Activated CD4-positive, alpha-beta T cell treated with anti-CD3 and anti-CD28 coated beads, Interleukin-2, amount 50 U/mL, for 48 hours (primary cell): ENCODE results near the gene TSHB.

ENCODE experiments used
- DNase-seq, 2 experiments: peaks; one replicate each; pipeline ENCODE4 v3.0.0-alpha.2; 2020

The TSHB gene

DNA sequence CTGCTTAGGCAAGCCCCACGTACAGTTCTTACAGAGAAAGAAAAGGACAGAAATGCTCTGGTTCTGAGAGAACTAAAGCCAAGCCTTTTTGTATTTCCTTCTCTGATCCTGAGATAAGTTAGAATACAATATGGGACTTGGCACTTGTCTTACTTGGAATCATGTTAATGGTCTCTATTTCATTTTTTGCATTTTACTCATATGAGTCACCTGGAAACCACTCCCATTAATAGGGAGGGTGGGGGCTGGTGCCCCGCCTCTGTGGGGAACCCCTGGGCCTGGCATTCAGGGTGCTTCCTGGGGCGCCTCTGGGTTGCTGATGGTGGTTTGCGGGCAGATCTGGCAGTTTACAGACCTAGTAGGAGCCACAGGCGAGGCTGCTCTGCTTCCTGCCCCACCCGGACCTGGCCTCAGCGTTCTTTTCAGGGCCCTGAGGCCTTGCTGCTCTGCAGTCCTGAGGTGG lies 32.9 kb downstream of the TSHB start:
- peak; percentile 82 to 85 for DNase-seq

DNA sequence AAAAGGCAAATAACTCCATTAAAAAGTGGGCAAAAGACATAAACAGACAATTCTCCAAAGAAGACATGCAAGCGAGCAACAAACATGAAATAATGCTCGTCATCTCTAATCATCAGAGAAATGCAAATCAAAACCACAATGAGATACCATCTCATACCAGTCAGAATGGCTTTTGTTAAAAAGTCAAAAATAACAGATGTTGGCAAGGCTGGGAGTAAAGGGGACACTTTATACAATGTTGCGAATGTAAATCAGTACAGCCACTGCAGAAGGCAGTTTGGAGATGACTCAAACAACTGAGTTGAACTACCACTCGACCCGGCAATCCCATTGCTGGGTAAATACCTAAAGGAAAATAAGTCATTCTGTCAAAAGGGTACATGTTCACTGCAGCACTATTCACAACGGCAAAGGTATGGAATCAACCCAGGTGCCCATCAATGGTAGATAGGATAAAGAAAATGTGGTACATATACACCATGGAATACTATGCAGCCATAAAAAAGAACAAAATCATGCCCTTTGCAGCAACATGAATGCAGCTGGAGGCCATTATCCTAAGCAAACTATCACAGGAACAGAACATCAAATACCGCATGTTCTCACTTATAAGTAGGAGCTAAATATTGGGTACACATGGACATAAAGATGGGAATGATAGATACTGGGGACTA lies 33.7 kb downstream of the TSHB start:
- DNase-seq, result no peak

DNA sequence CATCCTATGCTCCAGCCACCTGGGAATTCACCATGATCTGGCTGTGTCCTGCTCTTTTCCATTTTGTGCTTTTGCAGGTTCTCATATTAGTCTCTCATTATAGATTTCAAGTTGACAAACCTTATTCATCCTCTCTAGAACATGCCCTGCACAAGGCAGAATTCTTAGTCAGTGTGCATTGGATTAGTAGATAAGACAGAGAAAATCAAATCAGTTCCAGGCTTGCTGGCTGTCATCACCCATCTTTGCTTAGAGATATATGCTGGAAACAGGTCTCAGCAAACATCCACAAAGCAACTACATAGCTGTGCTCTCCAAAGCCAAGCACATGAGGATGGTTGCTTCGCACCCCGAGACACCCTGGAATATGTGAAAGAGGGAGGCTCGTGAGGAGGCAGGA lies 34.8 kb downstream of the TSHB start:
- DNase-seq, result no peak

DNA sequence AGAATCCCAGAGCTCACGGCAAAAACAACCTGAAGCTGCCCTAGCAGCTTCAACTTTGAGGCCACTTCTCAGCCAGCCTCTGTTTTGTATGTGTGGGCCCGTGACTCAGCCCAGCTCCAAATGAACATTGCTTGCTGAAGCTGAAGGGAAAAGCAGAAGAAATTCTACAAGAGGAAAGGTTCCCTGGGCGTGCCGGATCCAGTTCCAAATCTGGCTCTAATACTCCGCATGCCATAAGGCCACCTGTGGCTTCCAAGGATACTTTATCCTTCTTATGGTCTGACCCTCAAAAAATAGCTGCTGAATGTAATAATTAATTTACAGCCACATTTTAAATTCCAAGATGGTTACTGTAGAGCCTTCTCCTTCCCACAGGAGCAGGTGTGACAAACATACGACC lies 35.4 kb downstream of the TSHB start:
- DNase-seq, result no peak

DNA sequence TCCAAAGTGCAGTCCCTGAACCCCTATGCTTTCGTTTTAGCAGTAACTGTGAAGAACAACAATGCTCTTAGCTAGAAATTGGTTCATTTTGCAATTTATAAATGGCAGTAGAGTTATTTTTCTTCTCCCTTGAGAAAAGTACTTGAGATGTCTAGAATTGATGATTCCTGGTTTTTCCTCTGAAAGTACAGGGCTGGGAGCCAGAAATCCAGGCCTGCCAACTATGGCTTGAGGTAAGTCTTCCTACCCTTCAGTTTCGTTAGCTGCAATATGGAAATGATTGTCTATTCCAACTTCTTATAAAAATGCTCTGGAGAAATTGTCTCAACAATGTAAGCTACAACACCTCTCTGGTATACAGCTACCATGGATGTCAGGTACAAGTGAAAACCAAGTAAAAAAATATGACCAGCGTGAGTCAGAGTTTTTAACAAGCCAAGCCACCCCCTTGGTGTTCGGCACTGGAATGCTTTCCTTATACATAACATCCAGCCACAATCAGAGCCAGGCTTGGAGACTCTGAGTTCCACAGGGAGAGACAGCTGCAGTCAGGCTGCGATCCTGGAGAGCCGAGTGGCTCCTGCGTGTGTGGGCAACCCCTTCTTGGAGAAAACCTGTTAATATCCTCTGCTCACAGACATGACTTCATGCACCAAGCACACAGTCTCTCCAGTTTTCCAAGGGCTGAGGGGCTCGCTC lies 37.7 kb downstream of the TSHB start:
- no peak for DNase-seq

DNA sequence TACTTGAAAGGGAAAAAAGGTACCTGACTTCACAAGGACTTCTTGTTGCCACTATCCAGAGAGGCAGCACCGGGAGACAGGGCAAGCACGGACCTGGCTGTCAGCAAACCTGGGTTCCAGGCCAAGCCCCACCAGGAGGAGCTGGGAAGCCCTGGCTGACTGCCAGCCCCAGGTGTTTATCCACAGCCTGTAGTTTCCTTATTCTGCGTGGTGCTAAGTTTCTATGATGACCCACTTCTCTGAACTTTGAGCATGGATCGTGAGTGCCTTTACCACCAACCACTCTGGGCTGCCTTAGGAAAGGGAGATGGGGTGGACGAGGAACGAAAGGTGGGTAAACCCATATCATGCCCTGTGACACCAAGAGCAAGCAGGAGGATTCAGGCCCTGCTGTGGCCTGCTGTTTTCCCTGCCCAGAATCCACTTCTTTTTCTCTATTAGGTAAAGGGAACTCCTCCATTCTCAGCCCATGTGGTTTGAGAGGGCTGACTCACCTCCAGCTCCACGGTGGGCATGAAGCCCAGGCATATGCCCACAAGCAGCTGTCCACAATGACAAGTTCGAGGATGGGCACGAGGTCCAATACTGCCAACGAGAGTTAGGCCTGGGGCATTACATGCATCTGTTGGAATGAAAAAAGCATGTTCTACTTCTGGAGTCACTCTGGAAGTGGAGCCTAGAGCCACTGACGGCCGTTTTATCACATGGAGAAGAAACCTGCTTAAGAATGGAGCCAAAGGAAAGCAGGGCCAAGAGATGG lies 39.4 kb downstream of the TSHB start:
- no peak for DNase-seq

DNA sequence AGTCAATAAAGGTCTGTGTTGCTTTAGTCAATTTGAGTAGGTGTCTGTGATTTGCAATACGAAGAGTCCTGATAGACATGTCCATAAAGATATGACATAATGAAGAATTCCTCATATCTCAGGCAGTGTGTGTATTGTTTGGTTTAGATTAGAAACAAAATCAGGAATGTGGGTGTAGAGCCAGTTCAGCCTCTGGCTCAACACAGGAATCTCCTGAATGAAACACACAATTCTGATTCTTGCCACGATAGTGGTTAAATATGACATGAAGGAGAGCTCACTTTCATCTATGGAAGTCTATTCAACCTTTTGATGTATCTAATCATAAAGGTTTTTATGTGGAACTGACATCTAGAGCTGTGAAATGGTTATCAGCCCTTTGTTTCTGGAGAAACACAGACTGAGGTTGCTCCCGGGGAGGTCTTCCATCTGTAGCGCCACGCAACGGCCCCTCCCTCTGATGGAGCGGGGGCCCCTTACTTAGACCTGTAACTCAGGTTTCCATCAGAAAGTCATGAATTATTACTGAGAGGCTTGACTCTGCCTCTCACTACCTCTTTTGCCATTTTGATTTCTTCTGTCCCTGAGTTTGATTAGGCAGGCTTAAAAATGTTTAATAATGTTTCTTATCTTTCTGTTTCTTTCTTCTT lies 40.2 kb downstream of the TSHB start:
- DNase-seq, result no peak

DNA sequence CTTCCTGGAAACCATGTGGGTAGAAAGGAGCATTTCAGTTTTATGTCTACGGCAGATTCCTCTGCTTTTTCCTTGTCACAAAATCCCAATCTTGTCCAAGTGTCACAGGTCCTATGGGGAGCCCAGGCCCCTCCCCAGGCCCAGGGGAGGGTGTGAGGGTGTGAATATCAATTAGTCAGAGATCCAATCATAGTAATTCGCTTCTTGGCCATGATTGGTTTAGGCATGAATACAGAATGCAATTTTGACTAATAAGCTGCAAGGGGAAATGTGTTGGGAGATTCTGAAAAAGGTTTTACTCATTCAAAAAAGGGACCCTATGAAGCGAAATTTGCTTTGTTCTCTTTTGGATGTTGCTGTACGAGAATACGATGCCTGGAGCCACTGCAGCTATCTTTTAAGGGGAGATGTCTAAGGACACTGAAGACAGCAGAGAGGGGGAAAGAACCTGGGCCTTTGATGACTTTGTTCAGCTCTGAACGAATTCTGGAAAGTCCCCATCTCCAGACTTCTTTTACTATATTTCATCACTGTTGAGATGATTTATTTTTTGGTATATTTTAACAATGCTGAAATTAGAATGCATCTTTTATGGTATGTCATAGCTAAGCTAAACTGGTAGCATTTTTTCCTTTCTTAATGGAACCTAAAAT lies 41.5 kb downstream of the TSHB start:
- DNase-seq, result no peak

DNA sequence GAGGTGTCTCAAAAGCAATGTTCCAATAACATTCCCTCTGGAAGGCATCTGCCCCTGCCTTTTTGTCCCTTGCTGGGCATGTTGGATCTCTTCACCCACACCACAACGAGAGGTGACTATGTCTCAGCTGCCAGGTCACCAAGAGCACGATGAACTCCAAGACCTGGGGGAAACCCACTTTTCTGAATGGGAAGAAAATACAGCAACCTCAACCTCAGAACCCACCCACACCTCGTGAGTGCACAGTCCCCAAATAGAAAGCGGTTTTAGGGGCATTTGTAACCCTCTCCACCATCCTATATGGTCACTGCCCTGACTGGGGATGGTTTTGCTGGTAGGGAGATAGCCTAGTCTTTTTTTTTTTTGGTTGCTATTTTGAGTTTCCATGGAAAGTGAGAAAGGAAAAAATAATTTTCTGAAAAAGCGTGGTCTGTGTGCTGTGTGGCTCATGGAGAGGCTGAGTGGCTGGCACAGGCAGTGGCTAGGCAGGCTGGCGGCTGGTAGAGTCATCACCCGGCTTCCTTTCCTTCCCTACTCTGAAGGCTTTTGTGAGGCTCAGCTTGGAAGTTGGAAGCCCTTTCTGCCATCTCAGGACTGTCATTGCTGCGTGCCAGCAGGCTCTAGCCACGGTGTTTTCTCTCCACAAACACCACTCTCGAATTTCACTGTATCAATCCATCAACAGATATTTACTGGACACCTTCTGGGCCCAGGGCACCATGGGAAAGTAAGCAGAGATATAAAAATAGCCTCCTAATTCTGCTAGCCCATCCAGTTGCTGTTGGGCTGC lies 43.9 kb downstream of the TSHB start:
- DNase-seq, result peak in 1 of 2 experiments; percentile 31

DNA sequence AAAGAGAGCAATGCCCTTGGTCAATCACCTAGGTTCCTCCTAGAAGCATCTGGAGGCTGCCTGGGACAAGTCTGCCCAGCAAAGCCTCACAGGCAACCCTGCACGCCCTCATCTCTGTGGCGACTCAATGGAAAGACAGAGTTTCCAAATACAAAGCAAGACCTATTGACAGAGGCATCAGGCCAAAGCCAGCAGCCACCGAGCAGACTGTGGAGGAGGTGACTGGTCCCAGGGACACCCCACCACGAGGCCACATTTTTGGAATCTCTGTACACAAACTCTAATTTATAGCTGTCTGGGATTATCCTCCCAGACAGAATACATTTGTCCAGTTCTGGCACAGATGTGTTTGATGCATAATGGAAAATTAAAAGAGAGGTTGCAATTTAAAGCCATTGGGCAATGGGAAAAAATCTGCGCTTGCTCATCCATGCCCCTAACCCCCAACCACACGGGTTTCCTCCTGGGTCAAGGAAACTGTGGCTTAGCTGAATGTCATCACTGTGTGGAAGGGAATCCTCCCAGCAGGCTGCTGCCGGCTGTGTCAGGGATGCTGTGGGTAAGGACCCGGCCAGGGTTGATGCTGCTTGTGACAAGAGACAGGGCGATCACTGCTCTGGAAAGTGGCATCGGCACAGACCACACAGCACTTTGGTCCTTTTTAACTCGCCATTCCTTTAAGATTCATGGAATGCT lies 45.4 kb downstream of the TSHB start:
- DNase-seq, result no peak

DNA sequence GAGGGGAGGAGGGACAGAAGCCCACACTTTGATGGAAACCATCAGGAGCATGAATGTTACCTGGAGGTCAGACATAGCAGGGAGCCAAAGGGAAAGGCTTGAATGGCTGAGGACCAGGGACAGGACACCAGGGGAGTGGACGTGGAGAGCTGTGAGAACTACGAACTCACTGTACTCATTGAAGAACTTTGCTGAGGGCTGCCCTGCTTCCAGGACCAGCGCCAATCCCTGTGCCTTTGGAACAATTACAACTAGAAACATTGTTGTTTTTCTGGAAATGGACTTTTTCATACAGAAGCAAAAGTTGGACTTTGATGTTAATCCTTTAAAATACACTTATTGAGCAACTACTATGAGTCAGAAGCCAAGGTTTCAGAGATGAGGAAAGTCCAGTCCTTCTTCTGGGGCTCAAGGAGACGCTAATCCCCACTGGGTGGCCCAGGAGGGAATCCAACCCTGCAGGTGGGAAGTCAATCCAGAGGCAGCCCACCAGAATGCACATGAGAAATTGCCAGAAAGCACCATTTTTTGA lies 46.8 kb downstream of the TSHB start:
- DNase-seq, result no peak

DNA sequence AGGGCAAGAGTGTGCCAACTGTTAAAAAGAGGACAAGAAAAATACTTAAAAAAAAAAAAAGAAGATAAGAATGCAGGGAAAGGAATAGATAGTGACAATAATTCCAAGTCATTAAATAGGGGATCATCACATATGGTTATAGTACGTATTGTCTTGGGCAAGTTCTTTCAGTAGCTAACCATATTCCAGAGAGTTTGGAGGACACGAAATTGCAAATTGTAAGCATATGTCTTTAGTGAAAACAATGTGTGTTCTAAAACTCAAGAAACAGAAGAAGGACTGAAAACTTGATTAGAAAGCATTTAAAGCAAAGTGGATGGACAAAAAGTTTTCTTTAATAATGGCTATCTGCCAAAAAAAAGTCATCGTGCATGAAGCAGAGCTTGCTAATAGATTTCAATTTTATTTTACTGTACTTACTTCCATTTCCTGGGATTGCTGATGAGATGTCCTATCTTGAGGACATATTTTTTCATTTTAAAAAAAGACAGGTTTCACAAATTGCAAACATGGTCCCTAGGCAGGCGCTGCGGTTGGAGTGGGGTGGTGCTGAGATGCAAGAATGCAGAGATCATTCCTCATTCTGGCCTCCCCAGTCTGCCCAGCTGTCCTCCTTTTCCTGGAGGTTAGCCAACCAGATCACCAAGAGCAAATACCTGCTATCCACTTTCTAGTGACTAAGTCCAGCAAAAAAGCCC lies 47.8 kb downstream of the TSHB start:
- DNase-seq, result no peak

DNA sequence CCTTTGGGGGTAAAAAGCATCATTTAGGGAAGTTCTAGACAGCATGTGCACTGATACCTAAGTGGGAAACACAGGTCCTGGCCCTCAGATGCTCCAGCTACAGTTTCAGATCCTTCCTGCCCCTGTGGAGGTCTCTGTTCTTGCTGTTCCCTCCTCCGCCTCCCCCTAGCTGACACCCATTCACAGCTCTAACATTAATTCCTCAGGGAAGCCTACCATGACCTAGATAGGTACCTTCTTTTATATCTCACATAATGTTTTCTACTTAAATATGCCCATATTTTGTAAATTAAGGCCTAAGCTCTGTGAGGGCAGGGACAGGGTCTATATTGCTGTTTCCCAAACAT lies 48.3 kb downstream of the TSHB start:
- no peak for DNase-seq

DNA sequence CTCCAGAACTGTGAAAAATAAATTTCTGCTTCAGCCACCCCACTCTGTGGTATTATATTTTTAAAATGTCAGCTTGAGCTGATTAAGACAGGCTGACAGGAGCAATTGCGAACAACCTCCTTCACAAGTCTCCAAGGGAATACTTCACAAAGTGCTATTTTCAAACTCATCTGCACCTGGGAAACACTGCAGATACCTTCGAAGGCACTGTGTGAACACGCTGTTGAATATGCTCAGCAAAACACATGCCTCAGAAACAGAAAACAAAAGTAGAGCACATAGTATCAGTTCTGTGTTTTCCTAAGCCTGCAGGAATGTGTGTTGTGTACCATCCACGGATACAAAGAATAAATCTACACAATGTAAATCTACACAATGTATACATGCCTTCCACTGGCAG lies 49.1 kb downstream of the TSHB start:
- DNase-seq, result no peak

DNA sequence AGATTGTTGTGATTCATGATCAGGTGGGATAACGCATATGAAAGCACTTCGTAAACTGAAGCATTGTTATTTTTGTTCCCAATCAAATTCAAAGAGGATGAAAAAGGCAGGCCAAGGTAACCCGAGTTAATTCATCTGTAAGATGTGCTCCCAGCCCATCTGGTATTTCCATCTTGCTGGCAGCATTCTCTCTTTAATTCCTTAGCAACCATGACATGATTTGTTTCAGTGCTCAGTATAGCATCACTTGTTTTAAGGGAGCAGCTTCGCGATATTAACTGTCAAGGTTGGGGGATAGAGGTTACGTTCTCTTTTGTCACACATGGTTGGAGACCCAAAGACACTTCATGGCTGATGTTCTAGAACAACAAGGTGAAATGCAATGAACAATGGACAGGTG lies 53.3 kb downstream of the TSHB start:
- DNase-seq, result no peak
